HG02759 (cell line): ENCODE measurements around the gene ST6GAL2.

Experiments used
- ATAC-seq: cut with Tn5 transposase; IDR thresholded peaks from one replicate; pipeline ENCODE4 v1.9.1; 2021; ENCODE audit warnings: mild to moderate bottlenecking, moderate library complexity; ENCODE audit not compliant: unreplicated experiment

Gene ST6GAL2

GRCh38 chr2:106831241-106831640, 54.7 kb downstream of the ST6GAL2 start:
- ATAC-seq = no peak

- no peak for ATAC-seq
Observed at GRCh38 chr2:106830191-106830590, 55.8 kb downstream of the ST6GAL2 start.

- ATAC-seq = no peak
Observed at GRCh38 chr2:106828119-106828518, 57.8 kb downstream of the ST6GAL2 start.

- no peak for ATAC-seq
Observed at GRCh38 chr2:106827158-106827557, 58.8 kb downstream of the ST6GAL2 start.

GRCh38 chr2:106825161-106825560, 60.8 kb downstream of the ST6GAL2 start:
- ATAC-seq = no peak

GRCh38 chr2:106816974-106817373, 69.0 kb downstream of the ST6GAL2 start:
- ATAC-seq = no peak

GRCh38 chr2:106812841-106813240, 73.1 kb downstream of the ST6GAL2 start:
- no peak for ATAC-seq

GRCh38 chr2:106812383-106812782, 73.6 kb downstream of the ST6GAL2 start:
- no peak for ATAC-seq

GRCh38 chr2:106805716-106806115, 80.3 kb downstream of the ST6GAL2 start:
- ATAC-seq = no peak

GRCh38 chr2:106804161-106804560, 81.8 kb downstream of the ST6GAL2 start:
- ATAC-seq = no peak

GRCh38 chr2:106800976-106801655, 84.9 kb downstream of the ST6GAL2 start:
- no peak for ATAC-seq

GRCh38 chr2:106800180-106800579, 85.8 kb downstream of the ST6GAL2 start:
- no peak for ATAC-seq

GRCh38 chr2:106798826-106799552, 87.0 kb downstream of the ST6GAL2 start:
- no peak for ATAC-seq

GRCh38 chr2:106797494-106797893, 88.5 kb downstream of the ST6GAL2 start:
- no peak for ATAC-seq

- no peak for ATAC-seq
Observed at GRCh38 chr2:106792671-106793070, 93.3 kb downstream of the ST6GAL2 start.

- ATAC-seq = no peak
Observed at GRCh38 chr2:106789185-106789584, 96.8 kb downstream of the ST6GAL2 start.

GRCh38 chr2:106782681-106783080, 103.3 kb downstream of the ST6GAL2 start:
- ATAC-seq = no peak

GRCh38 chr2:106781196-106781595, 104.8 kb downstream of the ST6GAL2 start:
- ATAC-seq = no peak

GRCh38 chr2:106771811-106772210, 114.2 kb downstream of the ST6GAL2 start:
- ATAC-seq = no peak

GRCh38 chr2:106770986-106771385, 115.0 kb downstream of the ST6GAL2 start:
- ATAC-seq = no peak

GRCh38 chr2:106764614-106765013, 121.4 kb downstream of the ST6GAL2 start:
- ATAC-seq = no peak

GRCh38 chr2:106759966-106760365, 126.0 kb downstream of the ST6GAL2 start:
- no peak for ATAC-seq
